IMR-90 (cell line): ENCODE measurements around the gene PPP2R5B. TPM values are rescaled to one million over a fixed set of nuclear protein-coding genes. Genes with fewer than 3 reads are reported as not detected.
A peak's percentile ranks its signal among the peaks of the same experiment; 100 is the strongest.

Experiments used
- ATAC-seq: fragments of 200-7000 bp; cut with Tn5 transposase; 2 replicates; pipeline ENCODE4 v1.9.1; 2020; ENCODE audit warnings: low read depth, mild to moderate bottlenecking, moderate library complexity
- BruUV-seq: library from RNA; stranded (reverse); fragments of 400-500 nt; replicated peaks from 2 replicates; lab custom pipeline; 2021; lab: Mats Ljungman, UMichigan
- CTCF ChIA-PET: fragments of 300-600 bp; formaldehyde crosslinking; extraction: SDS; loops from one replicate; lab custom pipeline; 2021; ENCODE audit warnings: antibody characterized with exemption; lab: Yijun Ruan, JAX
- POLR2A ChIA-PET: fragments of 300-600 bp; sonication (Branson Sonifier 250); formaldehyde crosslinking; loops from one replicate; lab custom pipeline; 2022; ENCODE audit warnings: antibody characterized with exemption; ENCODE audit not compliant: unreplicated experiment; lab: Charles Lee
- DNase-seq: peaks from one replicate; pipeline ENCODE4 v3.0.0; 2013
- H2AFZ ChIP-seq: replicated peaks from 2 replicates; pipeline ENCODE3; 2013; ENCODE audit warnings: low read length, mild to moderate bottlenecking; ENCODE audit not compliant: poor library complexity
- H2AK5ac ChIP-seq: 2 replicates; pipeline ENCODE4 v1.6.1; 2013; ENCODE audit warnings: low read depth, low read length, inconsistent platforms
- H2AK9ac ChIP-seq: replicated peaks from 2 replicates; pipeline ENCODE3; 2013; ENCODE audit warnings: mild to moderate bottlenecking, low read depth, low read length, moderate library complexity; ENCODE audit not compliant: poor library complexity
- H2BK120ac ChIP-seq: 2 replicates; pipeline ENCODE4 v1.6.1; 2013; ENCODE audit warnings: low read depth, low read length, inconsistent platforms
- H2BK15ac ChIP-seq: 3 replicates; pipeline ENCODE4 v1.6.1; 2013; ENCODE audit warnings: low read depth, low read length, inconsistent platforms
- H2BK20ac ChIP-seq: 2 replicates; pipeline ENCODE4 v1.6.1; 2013; ENCODE audit warnings: low read depth, mild to moderate bottlenecking, inconsistent platforms, low read length, moderate library complexity
- H2BK5ac ChIP-seq: 2 replicates; pipeline ENCODE4 v1.6.1; 2013; ENCODE audit warnings: mild to moderate bottlenecking, low read depth, low read length, inconsistent platforms; ENCODE audit not compliant: poor library complexity, severe bottlenecking
- H3K14ac ChIP-seq: replicated peaks from 2 replicates; pipeline ENCODE4 v1.6.1; 2013; ENCODE audit warnings: low read depth, low read length, inconsistent platforms
- H3K18ac ChIP-seq: 2 replicates; pipeline ENCODE4 v1.6.1; 2013; ENCODE audit warnings: low read depth, low read length, control low read depth
- H3K23ac ChIP-seq: 2 replicates; pipeline ENCODE4 v1.6.1; 2013; ENCODE audit warnings: low read depth, low read length, inconsistent platforms
- H3K27ac ChIP-seq: 2 replicates; pipeline ENCODE4 v1.5.1; 2013; ENCODE audit warnings: mild to moderate bottlenecking, control low read depth, low read length; ENCODE audit not compliant: insufficient read depth
- H3K27me3 ChIP-seq: 2 replicates; pipeline ENCODE4 v1.6.1; 2013; ENCODE audit warnings: low read length; ENCODE audit not compliant: control insufficient read depth, insufficient read depth
- H3K36me3 ChIP-seq: 2 replicates; pipeline ENCODE4 v1.6.1; 2013; ENCODE audit warnings: low read length, mixed read lengths; ENCODE audit not compliant: control insufficient read depth, insufficient read depth
- H3K4ac ChIP-seq: 2 replicates; pipeline ENCODE4 v1.6.1; 2013; ENCODE audit warnings: low read depth, low read length, inconsistent platforms
- H3K4me1 ChIP-seq: 2 replicates; pipeline ENCODE4 v1.6.1; 2013; ENCODE audit warnings: low read length, mixed read lengths; ENCODE audit not compliant: control insufficient read depth, insufficient read depth
- H3K4me2 ChIP-seq: 2 replicates; pipeline ENCODE4 v1.6.1; 2013; ENCODE audit warnings: low read depth, mild to moderate bottlenecking, control low read depth, low read length, moderate library complexity
- H3K4me3 ChIP-seq: 2 replicates; pipeline ENCODE4 v1.5.1; 2013; ENCODE audit warnings: low read depth, mild to moderate bottlenecking, control low read depth, low read length, moderate library complexity; ENCODE audit not compliant: insufficient read depth
- H3K56ac ChIP-seq: 2 replicates; pipeline ENCODE4 v1.6.1; 2013; ENCODE audit warnings: low read length, inconsistent platforms; ENCODE audit not compliant: insufficient read depth; ENCODE audit errors: extremely low read depth
- H3K79me1 ChIP-seq, 2 experiments: 2 replicates each; pipeline ENCODE4 v1.6.1; 2013; ENCODE audit warnings: low read length in 2 of 2, inconsistent platforms in 1 of 2, low read depth in 1 of 2
- H3K9ac ChIP-seq: 2 replicates; pipeline ENCODE4 v1.6.1; 2013; ENCODE audit warnings: low read depth, low read length, control low read depth
- H3K9me1 ChIP-seq: 2 replicates; pipeline ENCODE4 v1.6.1; 2013; ENCODE audit warnings: low read length, inconsistent platforms; ENCODE audit not compliant: insufficient read depth
- H3K9me3 ChIP-seq: 2 replicates; pipeline ENCODE4 v1.6.1; 2013; ENCODE audit warnings: low read length; ENCODE audit not compliant: control insufficient read depth, insufficient read depth
- H4K20me1 ChIP-seq: 2 replicates; pipeline ENCODE4 v1.6.1; 2013; ENCODE audit warnings: low read length, inconsistent platforms; ENCODE audit not compliant: insufficient read depth
- H4K5ac ChIP-seq: 2 replicates; pipeline ENCODE4 v1.6.1; 2013; ENCODE audit warnings: mild to moderate bottlenecking, low read depth, low read length, control low read depth
- H4K8ac ChIP-seq, 2 experiments: 2 replicates each; pipeline ENCODE4 v1.6.1; 2013; ENCODE audit warnings: low read depth in 2 of 2, low read length in 2 of 2, control low read depth in 1 of 2, inconsistent platforms in 1 of 2
- H4K91ac ChIP-seq: 2 replicates; pipeline ENCODE4 v1.6.1; 2013; ENCODE audit warnings: low read depth, low read length, inconsistent platforms; ENCODE audit not compliant: insufficient read depth
- MXI1 ChIP-seq: IDR thresholded peaks from 2 replicates; pipeline ENCODE4 v1.6.1; 2012; ENCODE audit warnings: low read depth, mild to moderate bottlenecking, low read length, moderate library complexity, borderline replicate concordance
- POLR2A ChIP-seq: IDR thresholded peaks from 2 replicates; pipeline ENCODE4 v1.6.1; 2012; ENCODE audit warnings: mild to moderate bottlenecking, low read depth, low read length
- RFX5 ChIP-seq: IDR thresholded peaks from 2 replicates; pipeline ENCODE4 v1.8.0; 2012; ENCODE audit warnings: low read depth, mild to moderate bottlenecking, low read length, moderate library complexity
- WGBS, 2 experiments: methylation state at CpG; one replicate each; pipeline versions ENCODE4 v1.1.5 to v1.1.7; 2013; ENCODE audit warnings: missing lambda C conversion rate in 2 of 2; ENCODE audit not compliant: insufficient read length in 1 of 2; ENCODE audit errors: extremely low coverage in 2 of 2; 5-methylcytosine and 5-hydroxymethylcytosine counted together
- dilution Hi-C: fragments of 300-500 bp; cut with HindIII; formaldehyde crosslinking; loops from one replicate; pipeline ENCODE4 v1.14.3; 2018; ENCODE audit warnings: low sequenced_read_pairs; ENCODE audit not compliant: unreplicated experiment
- in situ Hi-C: fragments of 300-500 bp; cut with MboI; formaldehyde crosslinking; loops from 3 replicates; pipeline ENCODE4 v1.14.3; 2019; ENCODE audit warnings: low sequenced_read_pairs, inconsistent platforms, mixed read lengths
- intact Hi-C: fragments of 100-400 bp; cut with micrococcal nuclease; formaldehyde crosslinking; loops from 2 replicates; pipeline ENCODE4 v1.10.0; 2022
- polyA plus RNA-seq, 3 experiments: library from polyadenylated mRNA; depleted of rRNA; stranded (reverse); fragments of >200 nt; gene quantifications; 2 replicates each; pipeline ENCODE4 v1.2.3, GENCODE V29; 2012; ENCODE audit warnings: low replicate concordance in 1 of 3
- total RNA-seq: library from RNA; depleted of rRNA; stranded (reverse); fragments of >200 nt; gene quantifications from 2 replicates; pipeline ENCODE4 v1.2.3, GENCODE V29; 2012
- TF ChIP-seq, protein P1 (sequence below): fragments of 150-350 bp; IDR thresholded peaks from 2 replicates; pipeline ENCODE4 v1.6.1; 2016; ENCODE audit warnings: low read depth, mild to moderate bottlenecking, low read length, moderate library complexity, borderline replicate concordance

PPP2R5B gene
- total and polyA plus RNA-seq, 2 of the 4 experiments (the other 2 are of a cell fraction) = 6.5 to 23.6 TPM

DNA sequence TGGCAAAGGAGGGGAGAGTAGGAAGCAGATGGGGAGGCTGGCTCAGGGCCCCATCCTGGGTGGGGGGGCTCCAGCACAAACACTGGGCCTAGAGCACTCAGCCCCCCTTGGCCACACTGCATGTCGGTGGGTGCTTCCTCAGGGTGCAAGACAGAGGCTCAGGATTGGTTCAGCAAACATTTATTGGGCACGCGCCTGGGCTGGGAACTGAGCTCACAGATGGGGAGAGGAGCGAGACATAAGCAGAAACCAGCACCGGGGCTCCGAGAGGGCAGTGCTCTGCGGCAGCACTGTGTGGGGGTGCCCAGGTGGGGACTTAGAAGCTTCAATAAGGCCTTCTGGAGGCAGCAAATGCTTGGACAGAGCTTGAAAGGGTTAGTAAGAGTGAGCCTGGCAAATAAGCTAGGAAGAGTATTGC, 34.0 kb upstream of the PPP2R5B start:
- ATAC-seq = no peak
- H3K79me1 ChIP-seq = peaks cover 0 to 3% of the 10 kb centered on the region in 2 experiments; a peak in 1 of 4 replicates
- no peak overlapping the region for H4K91ac ChIP-seq
- no peak overlapping the region for H3K9ac ChIP-seq
- H3K56ac ChIP-seq = no peak overlapping the region
- WGBS, 2 experiments = 88% methylated on average over 7 of the region's 7 CpGs; no CpG with 5 or more reads in 1 of the 2 experiments
- BruUV-seq = no TSS peak
- no peak overlapping the region for H3K4ac ChIP-seq
- no peak overlapping the region for H4K5ac ChIP-seq
- no peak overlapping the region for H3K27ac ChIP-seq
- no peaks in the 10 kb centered on the region for H3K9me3 ChIP-seq
- H3K4me3 ChIP-seq = no peak overlapping the region
- H2BK120ac ChIP-seq = no peak overlapping the region
- in situ Hi-C loops = loop anchor here (5.0 kb wide), 1 partner anchor 43 kb away; no protein-coding TSS in a partner anchor
- H3K23ac ChIP-seq = no peak overlapping the region; the same call in 1 of the 2 replicates
- H3K36me3 ChIP-seq = peaks cover 1% of the 10 kb centered on the region; the same call in 1 of the 2 replicates
- H3K4me1 ChIP-seq = peaks cover 7% of the 10 kb centered on the region
- no peak overlapping the region for H2BK5ac ChIP-seq
- no peak overlapping the region for H2AFZ ChIP-seq
- H2BK15ac ChIP-seq = no peak overlapping the region
- no peak overlapping the region for H3K4me2 ChIP-seq
- no peak overlapping the region for H4K8ac ChIP-seq
- dilution Hi-C loops = no loop called here
- H2AK5ac ChIP-seq = no peak overlapping the region
- no peak overlapping the region for H3K18ac ChIP-seq
- DNase-seq = no peak
- TF ChIP-seq RFX5 = no peak
- no peak for TF ChIP-seq POLR2A
- TF ChIP-seq MXI1 = no peak
- TF ChIP-seq, protein P1, sequence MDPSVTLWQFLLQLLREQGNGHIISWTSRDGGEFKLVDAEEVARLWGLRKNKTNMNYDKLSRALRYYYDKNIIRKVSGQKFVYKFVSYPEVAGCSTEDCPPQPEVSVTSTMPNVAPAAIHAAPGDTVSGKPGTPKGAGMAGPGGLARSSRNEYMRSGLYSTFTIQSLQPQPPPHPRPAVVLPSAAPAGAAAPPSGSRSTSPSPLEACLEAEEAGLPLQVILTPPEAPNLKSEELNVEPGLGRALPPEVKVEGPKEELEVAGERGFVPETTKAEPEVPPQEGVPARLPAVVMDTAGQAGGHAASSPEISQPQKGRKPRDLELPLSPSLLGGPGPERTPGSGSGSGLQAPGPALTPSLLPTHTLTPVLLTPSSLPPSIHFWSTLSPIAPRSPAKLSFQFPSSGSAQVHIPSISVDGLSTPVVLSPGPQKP = no peak
- H3K14ac ChIP-seq = no peak overlapping the region
- H4K20me1 ChIP-seq = peaks cover 6% of the 10 kb centered on the region; the same call in 1 of the 2 replicates
- no peak overlapping the region for H2BK20ac ChIP-seq
- H3K9me1 ChIP-seq = peaks cover 7% of the 10 kb centered on the region; the same call in 1 of the 2 replicates
- ChIA-PET POLR2A (no interaction called here), CTCF (interaction anchor here (1.4 kb wide), 1 partner anchor 43 kb away, joined by 5 read pairs; no protein-coding TSS in a partner anchor)
- no peaks in the 10 kb centered on the region for H3K27me3 ChIP-seq
- peak overlapping the region; percentile 42 for H2AK9ac ChIP-seq
- intact Hi-C loops = no loop called here
